MM.1S (cell line): ENCODE measurements around the gene C1QC.

ENCODE experiments used
- DNase-seq: peaks from one replicate; pipeline ENCODE4 v3.0.0-alpha.2; 2015
- H2AFZ ChIP-seq: fragments of 300-600 bp; sonication (generic); 2 replicates; pipeline ENCODE4 v1.6.0; 2016; ENCODE audit warnings: antibody characterized with exemption, low read length
- H3F3A ChIP-seq: fragments of 300-600 bp; sonication (generic); 2 replicates; pipeline ENCODE4 v1.6.1; 2016; ENCODE audit warnings: mild to moderate bottlenecking, antibody characterized with exemption, low read length, moderate library complexity, mixed read lengths; ENCODE audit not compliant: insufficient read depth
- H3K27ac ChIP-seq: fragments of 300-600 bp; sonication (generic); 2 replicates; pipeline ENCODE4 v1.5.1; 2016; ENCODE audit warnings: mild to moderate bottlenecking, low read length
- H3K27me3 ChIP-seq: fragments of 300-600 bp; sonication (generic); replicated peaks from 2 replicates; pipeline ENCODE4 v1.6.0; 2016; ENCODE audit warnings: low read length; ENCODE audit not compliant: insufficient read depth
- H3K36me3 ChIP-seq: fragments of 300-600 bp; sonication (generic); replicated peaks from 2 replicates; pipeline ENCODE4 v1.6.1; 2016; ENCODE audit warnings: mild to moderate bottlenecking, low read length, mixed read lengths; ENCODE audit not compliant: insufficient read depth
- H3K4me1 ChIP-seq: fragments of 300-600 bp; sonication (generic); 2 replicates; pipeline ENCODE4 v1.6.1; 2016; ENCODE audit warnings: low read length, mixed read lengths
- H3K4me2 ChIP-seq: fragments of 300-600 bp; sonication (generic); 2 replicates; pipeline ENCODE4 v1.6.0; 2016; ENCODE audit warnings: low read depth, low read length
- H3K4me3 ChIP-seq: fragments of 300-600 bp; sonication (generic); 2 replicates; pipeline ENCODE4 v1.5.1; 2016; ENCODE audit warnings: low read length, mixed read lengths
- H3K79me2 ChIP-seq: fragments of 300-600 bp; sonication (generic); 2 replicates; pipeline ENCODE4 v1.6.1; 2016; ENCODE audit warnings: mixed run types, low read length, mixed read lengths
- H3K9ac ChIP-seq: fragments of 300-600 bp; sonication (generic); 2 replicates; pipeline ENCODE4 v1.6.1; 2016; ENCODE audit warnings: low read length, mixed read lengths
- H3K9me2 ChIP-seq: fragments of 300-600 bp; sonication (generic); replicated peaks from 2 replicates; pipeline ENCODE4 v1.6.1; 2016; ENCODE audit warnings: mild to moderate bottlenecking, low read length, mixed read lengths; ENCODE audit not compliant: insufficient read depth
- H3K9me3 ChIP-seq: fragments of 300-600 bp; sonication (generic); replicated peaks from 2 replicates; pipeline ENCODE4 v1.6.1; 2016; ENCODE audit warnings: mild to moderate bottlenecking, low read length, mixed read lengths; ENCODE audit not compliant: insufficient read depth
- H4K20me1 ChIP-seq: fragments of 300-600 bp; sonication (generic); 2 replicates; pipeline ENCODE4 v1.6.1; 2016; ENCODE audit warnings: mild to moderate bottlenecking, low read length, moderate library complexity, mixed read lengths; ENCODE audit not compliant: insufficient read depth
- EZH2 ChIP-seq: fragments of 300-600 bp; sonication (generic); optimal IDR thresholded peaks from 2 replicates; pipeline ENCODE3; 2017; ENCODE audit warnings: low read depth, mild to moderate bottlenecking, antibody characterized with exemption, low read length, mixed read lengths
- EZH2phosphoT487 ChIP-seq: fragments of 300-600 bp; sonication (generic); IDR thresholded peaks from 2 replicates; pipeline ENCODE4 v1.6.1; 2018; ENCODE audit warnings: antibody characterized with exemption, low read length
- TF ChIP-seq, protein P1 (sequence below): fragments of 300-600 bp; sonication (generic); IDR thresholded peaks from 2 replicates; pipeline ENCODE4 v1.5.1; 2016; ENCODE audit warnings: antibody characterized with exemption, low read length, mixed read lengths

The C1QC gene

DNA sequence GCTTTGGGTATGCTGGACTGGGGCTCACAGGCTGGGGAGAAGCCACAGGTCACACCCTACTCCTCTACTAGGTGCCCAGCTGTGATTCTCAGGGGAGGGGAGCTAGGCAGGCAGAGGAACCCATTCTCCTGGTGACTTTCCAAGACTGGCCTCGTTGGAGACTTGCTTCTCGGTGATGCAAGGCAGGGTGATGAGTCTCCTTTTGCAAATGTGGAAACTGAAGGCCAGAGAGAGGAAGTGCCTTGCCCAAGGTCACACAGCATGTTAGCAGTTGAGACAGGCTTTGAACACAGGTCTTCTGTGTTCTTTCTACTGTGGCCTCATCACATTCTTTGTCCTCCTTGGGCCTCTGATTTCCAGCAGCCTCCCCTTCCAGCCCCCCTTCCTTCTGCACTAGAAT is 27.5 kb upstream of the C1QC start:
- Histone ChIP-seq H3K9me2 (no peaks in the 10 kb centered on the region), H3F3A (no peaks in the 10 kb centered on the region), H3K4me2 (no peak overlapping the region), H4K20me1 (no peaks in the 10 kb centered on the region), H3K27me3 (peaks cover 91% of the 10 kb centered on the region), H3K4me1 (no peaks in the 10 kb centered on the region), H3K79me2 (no peaks in the 10 kb centered on the region), H3K4me3 (no peak overlapping the region), H3K36me3 (no peaks in the 10 kb centered on the region), H3K9me3 (no peaks in the 10 kb centered on the region), H3K27ac (no peak overlapping the region), H3K9ac (no peak overlapping the region), H2AFZ (no peak overlapping the region)
- TF ChIP-seq EZH2phosphoT487 (no peak), EZH2 (no peak)
- TF ChIP-seq, protein P1, sequence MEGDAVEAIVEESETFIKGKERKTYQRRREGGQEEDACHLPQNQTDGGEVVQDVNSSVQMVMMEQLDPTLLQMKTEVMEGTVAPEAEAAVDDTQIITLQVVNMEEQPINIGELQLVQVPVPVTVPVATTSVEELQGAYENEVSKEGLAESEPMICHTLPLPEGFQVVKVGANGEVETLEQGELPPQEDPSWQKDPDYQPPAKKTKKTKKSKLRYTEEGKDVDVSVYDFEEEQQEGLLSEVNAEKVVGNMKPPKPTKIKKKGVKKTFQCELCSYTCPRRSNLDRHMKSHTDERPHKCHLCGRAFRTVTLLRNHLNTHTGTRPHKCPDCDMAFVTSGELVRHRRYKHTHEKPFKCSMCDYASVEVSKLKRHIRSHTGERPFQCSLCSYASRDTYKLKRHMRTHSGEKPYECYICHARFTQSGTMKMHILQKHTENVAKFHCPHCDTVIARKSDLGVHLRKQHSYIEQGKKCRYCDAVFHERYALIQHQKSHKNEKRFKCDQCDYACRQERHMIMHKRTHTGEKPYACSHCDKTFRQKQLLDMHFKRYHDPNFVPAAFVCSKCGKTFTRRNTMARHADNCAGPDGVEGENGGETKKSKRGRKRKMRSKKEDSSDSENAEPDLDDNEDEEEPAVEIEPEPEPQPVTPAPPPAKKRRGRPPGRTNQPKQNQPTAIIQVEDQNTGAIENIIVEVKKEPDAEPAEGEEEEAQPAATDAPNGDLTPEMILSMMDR = no peak
- no peak for DNase-seq

DNA sequence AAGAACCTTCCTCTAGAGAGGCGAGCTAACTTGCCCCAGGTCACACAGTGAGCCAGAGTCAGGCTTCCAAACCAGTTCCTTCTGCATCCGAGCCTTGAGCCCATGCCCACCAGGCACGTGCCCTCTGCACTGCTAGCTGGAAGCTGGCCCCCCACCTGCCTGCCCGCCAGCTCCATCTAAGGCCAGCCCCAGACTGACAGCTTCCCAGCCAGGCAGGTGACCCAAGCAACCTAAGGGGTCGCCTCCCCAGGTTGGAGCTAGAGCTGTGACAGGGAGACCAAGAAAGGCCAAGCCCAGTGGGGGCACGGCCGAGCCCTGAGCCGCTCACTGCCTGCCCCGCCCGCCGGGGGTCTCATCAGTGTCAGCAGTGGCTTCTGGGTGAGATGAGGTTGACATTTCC is 26.9 kb upstream of the C1QC start:
- H3K9me2 ChIP-seq = no peaks in the 10 kb centered on the region
- H3K9me3 ChIP-seq = no peaks in the 10 kb centered on the region
- H3K36me3 ChIP-seq = no peaks in the 10 kb centered on the region
- no peak overlapping the region for H2AFZ ChIP-seq
- H3K4me1 ChIP-seq = no peaks in the 10 kb centered on the region
- TF ChIP-seq EZH2 (no peak), EZH2phosphoT487 (no peak)
- TF ChIP-seq, protein P1 = no peak
- no peak overlapping the region for H3K4me2 ChIP-seq
- H3K9ac ChIP-seq = no peak overlapping the region
- no peak overlapping the region for H3K27ac ChIP-seq
- no peaks in the 10 kb centered on the region for H4K20me1 ChIP-seq
- no peak overlapping the region for H3K4me3 ChIP-seq
- no peak for DNase-seq
- H3K79me2 ChIP-seq = no peaks in the 10 kb centered on the region
- H3F3A ChIP-seq = no peaks in the 10 kb centered on the region
- peaks cover 93% of the 10 kb centered on the region for H3K27me3 ChIP-seq

DNA sequence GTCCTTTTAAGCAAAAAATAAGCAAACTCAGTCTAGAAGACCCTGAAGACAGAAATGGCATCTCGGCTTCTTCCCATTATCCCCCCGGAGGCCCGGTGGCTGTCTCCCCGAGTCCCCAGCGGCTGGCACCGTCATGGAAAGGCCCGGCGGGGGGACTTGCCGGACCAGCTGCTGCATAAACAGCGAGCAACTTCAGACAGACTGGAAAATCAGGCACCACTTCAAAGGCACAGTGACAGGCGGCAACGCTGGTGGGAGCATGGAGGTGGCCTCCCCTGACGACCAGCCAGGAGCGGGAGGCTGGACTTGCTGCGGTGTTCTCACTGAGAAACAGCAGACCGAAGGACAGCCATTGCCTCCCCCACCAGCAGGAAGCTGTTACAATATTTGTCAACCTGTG is 25.4 kb upstream of the C1QC start:
- H2AFZ ChIP-seq = no peak overlapping the region
- no peak overlapping the region for H3K27ac ChIP-seq
- no peak overlapping the region for H3K9ac ChIP-seq
- DNase-seq = no peak
- no peaks in the 10 kb centered on the region for H3F3A ChIP-seq
- H4K20me1 ChIP-seq = no peaks in the 10 kb centered on the region
- H3K9me2 ChIP-seq = no peaks in the 10 kb centered on the region
- H3K4me3 ChIP-seq = no peak overlapping the region
- H3K36me3 ChIP-seq = no peaks in the 10 kb centered on the region
- peaks cover 94% of the 10 kb centered on the region for H3K27me3 ChIP-seq
- H3K4me2 ChIP-seq = no peak overlapping the region
- TF ChIP-seq, protein P1 = no peak
- no peak for TF ChIP-seq EZH2
- TF ChIP-seq EZH2phosphoT487 = no peak
- no peaks in the 10 kb centered on the region for H3K4me1 ChIP-seq
- no peaks in the 10 kb centered on the region for H3K79me2 ChIP-seq
- no peaks in the 10 kb centered on the region for H3K9me3 ChIP-seq

DNA sequence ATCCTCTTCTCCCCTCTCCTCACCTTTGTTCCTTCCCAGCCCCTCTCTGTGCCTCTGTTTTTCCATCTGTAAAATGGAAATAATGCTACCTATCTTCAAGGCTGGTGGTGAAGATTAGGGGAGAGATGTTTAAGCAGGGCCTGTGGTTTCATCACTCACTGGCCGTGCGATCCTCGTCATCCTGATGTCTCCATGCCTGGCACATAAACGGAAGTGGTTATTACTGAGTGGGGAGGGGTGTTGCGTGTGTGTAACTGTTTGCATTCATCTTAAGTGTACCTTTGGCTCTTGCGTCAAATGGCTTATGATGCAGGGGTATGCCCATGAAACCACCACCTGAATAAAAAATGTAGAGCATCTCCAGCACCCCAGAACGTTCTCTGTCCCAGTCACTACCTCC is 24.2 kb upstream of the C1QC start:
- Histone ChIP-seq H3F3A (no peaks in the 10 kb centered on the region), H3K27me3 (peaks cover 92% of the 10 kb centered on the region), H3K9me3 (no peaks in the 10 kb centered on the region), H4K20me1 (no peaks in the 10 kb centered on the region), H3K4me2 (no peak overlapping the region), H3K9ac (no peak overlapping the region), H3K4me3 (no peak overlapping the region), H3K36me3 (no peaks in the 10 kb centered on the region), H3K4me1 (no peaks in the 10 kb centered on the region), H2AFZ (no peak overlapping the region), H3K9me2 (no peaks in the 10 kb centered on the region), H3K79me2 (no peaks in the 10 kb centered on the region), H3K27ac (no peak overlapping the region)
- DNase-seq = no peak
- no peak for TF ChIP-seq EZH2
- TF ChIP-seq, protein P1 = no peak
- TF ChIP-seq EZH2phosphoT487 = no peak
